DND-41 (cell line): Measurements from ENCODE around the gene TMEM186.

Experiments used
- ATAC-seq: fragments of 200-7000 bp; cut with Tn5 transposase; 3 replicates; pipeline ENCODE4 v1.9.1; 2021; ENCODE audit warnings: low read depth; ENCODE audit not compliant: insufficient read depth
- DNase-seq: peaks from one replicate; pipeline ENCODE4 v3.0.0-alpha.2; 2020
- H2AFZ ChIP-seq: 2 replicates; pipeline ENCODE4 v1.6.0; 2012; ENCODE audit warnings: low read depth, low read length
- H3K27ac ChIP-seq: 2 replicates; pipeline ENCODE4 v1.5.1; 2012; ENCODE audit warnings: low read length, inconsistent platforms
- H3K27me3 ChIP-seq: fragments of 200-600 bp; sonication (generic); 2 replicates; pipeline ENCODE4 v1.6.0; 2012; ENCODE audit warnings: low read length, mild to moderate bottlenecking, inconsistent platforms; ENCODE audit not compliant: insufficient read depth, poor library complexity
- H3K36me3 ChIP-seq: 2 replicates; pipeline ENCODE4 v1.5.1; 2012; ENCODE audit warnings: low read length, inconsistent platforms; ENCODE audit not compliant: insufficient read depth
- H3K4me1 ChIP-seq: 2 replicates; pipeline ENCODE4 v1.5.1; 2012; ENCODE audit warnings: mild to moderate bottlenecking, low read length; ENCODE audit not compliant: insufficient read depth
- H3K4me2 ChIP-seq: 2 replicates; pipeline ENCODE4 v1.6.0; 2012; ENCODE audit warnings: mild to moderate bottlenecking, moderate library complexity, low read length, inconsistent platforms; ENCODE audit not compliant: insufficient read depth
- H3K4me3 ChIP-seq, 2 experiments: fragments of 200-600 bp in 1 of 2; shearing (Covaris generic) in 1 of 2; 2 replicates each; pipeline ENCODE4 v1.5.1; 2012 to 2016; ENCODE audit warnings: inconsistent platforms in 2 of 2, low read length in 2 of 2, mild to moderate bottlenecking in 2 of 2, low read depth in 1 of 2, moderate library complexity in 1 of 2
- H3K79me2 ChIP-seq: 2 replicates; pipeline ENCODE4 v1.6.0; 2012; ENCODE audit warnings: low read length, inconsistent platforms; ENCODE audit not compliant: insufficient read depth
- H3K9ac ChIP-seq: 2 replicates; pipeline ENCODE4 v1.6.0; 2012; ENCODE audit warnings: low read depth, mild to moderate bottlenecking, inconsistent platforms, low read length, moderate library complexity
- H3K9me3 ChIP-seq: 2 replicates; pipeline ENCODE4 v1.5.1; 2012; ENCODE audit warnings: low read length, moderate library complexity, mild to moderate bottlenecking, inconsistent platforms; ENCODE audit not compliant: insufficient read depth, severe bottlenecking
- H4K20me1 ChIP-seq: 2 replicates; pipeline ENCODE4 v1.6.0; 2012; ENCODE audit warnings: low read length; ENCODE audit not compliant: insufficient read depth
- CTCF ChIP-seq: IDR thresholded peaks from 2 replicates; pipeline ENCODE4 v1.5.1; 2012; ENCODE audit warnings: borderline replicate concordance, low read length, moderate library complexity, mild to moderate bottlenecking; ENCODE audit not compliant: poor library complexity, severe bottlenecking; ENCODE audit errors: extremely low read depth
- EZH2 ChIP-seq: IDR thresholded peaks from 3 replicates; pipeline ENCODE4 v1.6.1; 2012; ENCODE audit warnings: borderline replicate concordance, low read depth, mild to moderate bottlenecking, moderate library complexity, low read length, inconsistent platforms; ENCODE audit not compliant: severe bottlenecking

TMEM186 gene

GRCh38 chr16:8798174-8798527 is 712 bp upstream of the TMEM186 start:
- Histone ChIP-seq H3K4me3 (peak overlapping the region; percentile 83 to 90), H3K9me3 (no peaks in the 10 kb centered on the region), H3K4me1 (peaks cover 67% of the 10 kb centered on the region), H3K27me3 (no peaks in the 10 kb centered on the region), H2AFZ (peak overlapping the region; percentile 77), H3K27ac (peak overlapping the region; percentile 81), H3K4me2 (peak overlapping the region; percentile 89), H3K36me3 (peaks cover 42% of the 10 kb centered on the region), H3K79me2 (peaks cover 98% of the 10 kb centered on the region), H4K20me1 (peaks cover 34% of the 10 kb centered on the region; the same call in 1 of the 2 replicates), H3K9ac (peak overlapping the region; percentile 81)
- DNase-seq (no peak), ATAC-seq (no peak)
- TF ChIP-seq CTCF, result no peak
- no peak for TF ChIP-seq EZH2

- Histone ChIP-seq H2AFZ (peak overlapping the region; percentile 68), H3K27me3 (no peaks in the 10 kb centered on the region), H3K79me2 (peaks cover 98% of the 10 kb centered on the region), H3K36me3 (peaks cover 27% of the 10 kb centered on the region), H4K20me1 (peaks cover 23% of the 10 kb centered on the region; the same call in 1 of the 2 replicates), H3K4me3 (peak overlapping the region; percentile 83 to 90), H3K9ac (peak overlapping the region; percentile 81), H3K27ac (peak overlapping the region; percentile 95), H3K4me2 (peak overlapping the region; percentile 89), H3K9me3 (no peaks in the 10 kb centered on the region), H3K4me1 (peaks cover 81% of the 10 kb centered on the region)
- peak; percentile 69 for ATAC-seq
- peak; percentile 92 for DNase-seq
- peak; percentile 24 for TF ChIP-seq CTCF
- TF ChIP-seq EZH2, result no peak
Observed at GRCh38 chr16:8796469-8797363, 723 bp downstream of the TMEM186 start.

DNA sequence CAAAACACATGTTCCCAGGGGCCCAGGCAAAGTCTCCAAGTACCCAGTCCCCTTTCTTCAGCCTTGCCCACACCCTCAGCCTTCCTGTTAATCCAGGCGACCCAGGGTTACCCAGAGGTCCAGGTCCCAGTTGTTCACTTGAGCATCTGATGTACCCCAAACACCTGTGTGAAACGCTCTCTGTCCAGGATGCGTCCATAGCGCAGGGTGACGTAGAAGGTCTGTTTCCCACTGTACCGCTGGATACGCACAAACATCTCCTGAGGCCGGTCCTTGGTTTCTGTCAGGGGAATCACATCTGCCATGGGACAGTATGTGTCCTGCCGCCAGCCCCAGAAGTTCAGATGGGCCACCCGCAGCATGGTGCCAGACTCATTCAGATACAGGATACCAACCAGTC is 1.6 kb downstream of the TMEM186 start:
- ATAC-seq, result no peak; the same call in 2 of the 3 replicates
- H3K79me2 ChIP-seq, result peaks cover 97% of the 10 kb centered on the region

More for the DNA sequence above, 1.6 kb downstream of the TMEM186 start:
- peak; percentile 60 for DNase-seq
- H3K27me3 ChIP-seq, result no peaks in the 10 kb centered on the region
- H3K36me3 ChIP-seq, result peaks cover 18% of the 10 kb centered on the region
- peak overlapping the region; percentile 83 to 90; a peak in 3 of 4 replicates for H3K4me3 ChIP-seq
- TF ChIP-seq EZH2, result no peak
- TF ChIP-seq CTCF, result no peak
- H4K20me1 ChIP-seq, result peaks cover 15% of the 10 kb centered on the region; the same call in 1 of the 2 replicates
- H3K4me2 ChIP-seq, result peak overlapping the region; percentile 89
- peak overlapping the region; percentile 81 for H3K9ac ChIP-seq
- peak overlapping the region; percentile 95 for H3K27ac ChIP-seq
- peak overlapping the region; percentile 15; the same call in 1 of the 2 replicates for H2AFZ ChIP-seq
- H3K4me1 ChIP-seq, result peaks cover 81% of the 10 kb centered on the region
- no peaks in the 10 kb centered on the region for H3K9me3 ChIP-seq
